Caco-2 (cell line): ENCODE results near the gene ABCB8. TPM values are rescaled to one million over a fixed set of nuclear protein-coding genes. Genes with fewer than 3 reads are reported as not detected.
A peak's percentile ranks its signal among the peaks of the same experiment; 100 is the strongest.

Experiments used
- BruUV-seq: library from RNA; stranded (reverse); fragments of 400-500 nt; replicated peaks from 2 replicates; lab custom pipeline; 2021; lab: Mats Ljungman, UMichigan
- CTCF ChIA-PET: fragments of 300-600 bp; sonication (Branson Sonifier 250); formaldehyde crosslinking; loops from one replicate; lab custom pipeline; 2022; ENCODE audit warnings: antibody characterized with exemption; lab: Charles Lee
- POLR2A ChIA-PET: fragments of 300-600 bp; sonication (Branson Sonifier 250); formaldehyde crosslinking; loops from one replicate; lab custom pipeline; 2022; ENCODE audit warnings: antibody characterized with exemption; lab: Charles Lee
- DNase-seq, 2 experiments: peaks; one replicate each; pipeline versions ENCODE4 v3.0.0 to v3.0.0-alpha.2; 2020 to 2022
- H3K27me3 ChIP-seq: replicated peaks from 2 replicates; pipeline ENCODE4 v1.6.0; 2011; ENCODE audit warnings: low read length; ENCODE audit not compliant: control insufficient read depth, insufficient read depth
- H3K36me3 ChIP-seq: 2 replicates; pipeline ENCODE4 v1.5.1; 2011; ENCODE audit warnings: low read length; ENCODE audit not compliant: control insufficient read depth, insufficient read depth
- H3K4me1 ChIP-seq: fragments of 250-450 bp; sonication (Bioruptor Pico); 2 replicates; pipeline ENCODE4 v1.5.1; 2020; ENCODE audit warnings: mild to moderate bottlenecking
- H3K4me3 ChIP-seq: 2 replicates; pipeline ENCODE4 v1.5.1; 2011; ENCODE audit warnings: low read depth, mild to moderate bottlenecking, control low read depth, low read length
- H3K9me3 ChIP-seq: fragments of 250-450 bp; sonication (Bioruptor Pico); 2 replicates; pipeline ENCODE4 v1.5.1; 2020; ENCODE audit warnings: mild to moderate bottlenecking, moderate library complexity
- H3K27ac Mint-ChIP-seq: one replicate; pipeline ENCODE4 v1.8.0; 2022; ENCODE audit warnings: mixed read lengths; ENCODE audit not compliant: unreplicated experiment
- H3K27me3 Mint-ChIP-seq: one replicate; pipeline ENCODE4 v1.8.0; 2022; ENCODE audit warnings: mixed read lengths; ENCODE audit not compliant: insufficient read depth, unreplicated experiment
- H3K36me3 Mint-ChIP-seq: one replicate; pipeline ENCODE4 v1.8.0; 2022; ENCODE audit warnings: mild to moderate bottlenecking, mixed read lengths; ENCODE audit not compliant: insufficient read depth, unreplicated experiment
- H3K4me1 Mint-ChIP-seq: one replicate; pipeline ENCODE4 v1.8.0; 2022; ENCODE audit warnings: low read depth, mixed read lengths; ENCODE audit not compliant: unreplicated experiment
- H3K4me3 Mint-ChIP-seq: one replicate; pipeline ENCODE4 v1.8.0; 2022; ENCODE audit warnings: mild to moderate bottlenecking, moderate library complexity, mixed read lengths; ENCODE audit not compliant: unreplicated experiment
- H3K9me3 Mint-ChIP-seq: one replicate; pipeline ENCODE4 v1.8.0; 2022; ENCODE audit warnings: mixed read lengths; ENCODE audit not compliant: unreplicated experiment
- CTCF ChIP-seq, 2 experiments: fragments of 200-600 bp in 1 of 2; IDR thresholded peaks; 1 replicate in 1 of 2; 2 replicates in 1 of 2; pipeline versions ENCODE4 v1.5.1 to v1.8.0; 2011 to 2022; ENCODE audit warnings: antibody characterized with exemption in 1 of 2, control low read depth in 1 of 2, inconsistent platforms in 1 of 2, low read depth in 1 of 2, low read length in 1 of 2, mild to moderate bottlenecking in 1 of 2, moderate library complexity in 1 of 2; ENCODE audit not compliant: insufficient read depth in 1 of 2, severe bottlenecking in 1 of 2, unreplicated experiment in 1 of 2
- intact Hi-C: fragments of 100-400 bp; cut with micrococcal nuclease; formaldehyde crosslinking; loops from one replicate; pipeline ENCODE4 v1.10.0; 2022; ENCODE audit not compliant: unreplicated experiment
- total RNA-seq: library from RNA; stranded (reverse); gene quantifications from 2 replicates; pipeline ENCODE4 v1.2.3, GENCODE V29; 2022

Gene ABCB8
- total RNA-seq, 1 experiment from 2014 or later, result 30.8 TPM

- no peaks in the 10 kb centered on the region for H3K27me3 Mint-ChIP-seq
- no peaks in the 10 kb centered on the region for H3K4me1 Mint-ChIP-seq
- BruUV-seq, result no TSS peak
- CTCF ChIA-PET, result no interaction called here
- no peak overlapping the region for H3K4me3 Mint-ChIP-seq
- no peak for TF ChIP-seq CTCF (IDR thresholded peaks at IDR 0.05; ENCODE audit: insufficient read depth in 1 of 2, low read depth in 1 of 2, low read length in 1 of 2, severe bottlenecking in 1 of 2, unreplicated experiment in 1 of 2)
- Histone ChIP-seq H3K4me1 (0 out of 2 replicates have a peak, but pooled peaks cover 5% of the 10 kb centered on the region), H3K9me3 (no peaks in the 10 kb centered on the region), H3K27me3 (no peaks in the 10 kb centered on the region), H3K36me3 (no peaks in the 10 kb centered on the region), H3K4me3 (no peak overlapping the region)
- intact Hi-C loops, result no loop called here
- H3K36me3 Mint-ChIP-seq, result peaks cover 93% of the 10 kb centered on the region
- peak overlapping the region; percentile 51 for H3K27ac Mint-ChIP-seq
- no peaks in the 10 kb centered on the region for H3K9me3 Mint-ChIP-seq
- peak in 1 of 2 experiments; percentile 38 for DNase-seq
- POLR2A ChIA-PET, result interaction anchor here (0.5 kb wide), 1 partner anchor 302 kb away, joined by 3 read pairs; no protein-coding TSS in a partner anchor
These were observed 47.4 kb downstream of the ABCB8 start for GRCh38 chr7:151075662-151075971.

GRCh38 chr7:151075978-151076426 is 47.8 kb downstream of the ABCB8 start:
- ChIA-PET CTCF (interaction anchor here (0.6 kb wide), 1 partner anchor 11 kb away, joined by 4 read pairs; no protein-coding TSS in a partner anchor), POLR2A (interaction anchor here (0.5 to 1.2 kb wide), 3 partner anchors 13 to 302 kb away, joined by 3 read pairs; no protein-coding TSS in a partner anchor)
- Histone ChIP-seq H3K27me3 (no peaks in the 10 kb centered on the region), H3K9me3 (no peaks in the 10 kb centered on the region), H3K36me3 (no peaks in the 10 kb centered on the region), H3K4me3 (no peak overlapping the region), H3K4me1 (peaks cover 6% of the 10 kb centered on the region; the same call in 1 of the 2 replicates)
- no peak for TF ChIP-seq CTCF (IDR thresholded peaks at IDR 0.05; ENCODE audit: insufficient read depth in 1 of 2, low read depth in 1 of 2, low read length in 1 of 2, severe bottlenecking in 1 of 2, unreplicated experiment in 1 of 2)
- no peaks in the 10 kb centered on the region for H3K9me3 Mint-ChIP-seq
- peak overlapping the region; percentile 51 for H3K27ac Mint-ChIP-seq
- BruUV-seq, result TSS peak; percentile 43
- peaks cover 92% of the 10 kb centered on the region for H3K36me3 Mint-ChIP-seq
- no peaks in the 10 kb centered on the region for H3K27me3 Mint-ChIP-seq
- H3K4me3 Mint-ChIP-seq, result no peak overlapping the region
- DNase-seq, result peak in 1 of 2 experiments; percentile 31
- intact Hi-C loops, result no loop called here
- H3K4me1 Mint-ChIP-seq, result no peaks in the 10 kb centered on the region

GRCh38 chr7:151076863-151077704 is 48.8 kb downstream of the ABCB8 start:
- peaks cover 82% of the 10 kb centered on the region for H3K36me3 Mint-ChIP-seq
- Histone ChIP-seq H3K4me1 (peaks cover 17% of the 10 kb centered on the region), H3K9me3 (no peaks in the 10 kb centered on the region), H3K27me3 (no peaks in the 10 kb centered on the region), H3K36me3 (no peaks in the 10 kb centered on the region), H3K4me3 (no peak overlapping the region)
- POLR2A ChIA-PET, result interaction anchor here (0.7 to 1.2 kb wide), 3 partner anchors 9 to 49 kb away, joined by 3 to 5 read pairs (median 3); partner anchors contain the start of gene ABCB8
- H3K9me3 Mint-ChIP-seq, result no peaks in the 10 kb centered on the region
- no peaks in the 10 kb centered on the region for H3K4me1 Mint-ChIP-seq
- intact Hi-C loops, result no loop called here
- H3K27ac Mint-ChIP-seq, result no peak overlapping the region
- H3K4me3 Mint-ChIP-seq, result no peak overlapping the region
- H3K27me3 Mint-ChIP-seq, result no peaks in the 10 kb centered on the region
- CTCF ChIA-PET, result interaction anchor here (0.7 kb wide), 1 partner anchor 14 kb away, joined by 3 read pairs; no protein-coding TSS in a partner anchor
- no TSS peak for BruUV-seq
- TF ChIP-seq CTCF (IDR thresholded peaks at IDR 0.05; ENCODE audit: insufficient read depth in 1 of 2, low read depth in 1 of 2, low read length in 1 of 2, severe bottlenecking in 1 of 2, unreplicated experiment in 1 of 2), result peak; percentile 33 to 44
- DNase-seq, result peak; percentile 48 to 74
